HEK293 (cell line): Measurements from ENCODE around the gene TCP11.

ENCODE experiments used
- CTCF ChIA-PET: fragments of 350-600 bp; formaldehyde crosslinking; extraction: SDS; loops from one replicate; lab custom pipeline; 2021; ENCODE audit warnings: antibody characterized with exemption; lab: Yijun Ruan, JAX
- POLR2A ChIA-PET: fragments of 300-600 bp; formaldehyde crosslinking; extraction: SDS; loops from one replicate; lab custom pipeline; 2020; ENCODE audit warnings: antibody characterized with exemption, inconsistent platforms; lab: Yijun Ruan, JAX
- H3K27ac ChIP-seq: fragments of 200-500 bp; sonication (Bioruptor generic); 2 replicates; pipeline ENCODE4 v1.5.1; 2014; ENCODE audit warnings: low read depth, low read length, control low read depth, inconsistent platforms; ENCODE audit errors: extremely low read depth
- H3K36me3 ChIP-seq, 2 experiments: fragments of 200-500 bp in 1 of 2; sonication (Bioruptor generic) in 1 of 2; 1 replicate in 1 of 2; 2 replicates in 1 of 2; pipeline ENCODE4 v1.5.1; 2014 to 2017; ENCODE audit warnings: inconsistent platforms in 2 of 2, low read length in 2 of 2; ENCODE audit not compliant: control insufficient read depth in 2 of 2, insufficient read depth in 1 of 2
- H3K4me1 ChIP-seq: fragments of 200-500 bp; sonication (Bioruptor generic); 2 replicates; pipeline ENCODE4 v1.5.1; 2014; ENCODE audit warnings: mild to moderate bottlenecking, low read length, inconsistent platforms; ENCODE audit not compliant: control insufficient read depth, insufficient read depth
- H3K4me3 ChIP-seq: 2 replicates; pipeline ENCODE4 v1.5.1; 2011; ENCODE audit warnings: low read depth, mild to moderate bottlenecking, control low read depth, low read length, moderate library complexity
- H3K9me3 ChIP-seq: fragments of 200-500 bp; sonication (Bioruptor generic); 2 replicates; pipeline ENCODE4 v1.5.1; 2014; ENCODE audit warnings: low read depth, low read length, inconsistent platforms; ENCODE audit not compliant: control insufficient read depth, insufficient read depth
- EGR2 ChIP-seq: fragments of 450-650 bp; formaldehyde crosslinking; IDR thresholded peaks from 2 replicates; pipeline ENCODE4 v1.5.1; 2016; ENCODE audit warnings: low read depth, missing biosample characterization, missing genetic modification characterization
- IKZF3 ChIP-seq: fragments of 450-650 bp; IDR thresholded peaks from 2 replicates; pipeline ENCODE4 v1.5.0; 2018; ENCODE audit warnings: missing biosample characterization, mild to moderate bottlenecking, missing genetic modification characterization, moderate library complexity
- KLF16 ChIP-seq: fragments of 450-650 bp; formaldehyde crosslinking; IDR thresholded peaks from 2 replicates; pipeline ENCODE4 v1.5.1; 2017; ENCODE audit warnings: missing biosample characterization, missing genetic modification characterization
- KLF7 ChIP-seq: fragments of 450-650 bp; formaldehyde crosslinking; IDR thresholded peaks from 2 replicates; pipeline ENCODE4 v1.5.1; 2016; ENCODE audit warnings: missing biosample characterization, missing genetic modification characterization, borderline replicate concordance
- MEIS1 ChIP-seq: sonication (generic); formaldehyde crosslinking; IDR thresholded peaks from 2 replicates; pipeline ENCODE4 v1.8.1; 2022; ENCODE audit warnings: missing genetic modification reagents, mild to moderate bottlenecking, borderline replicate concordance
- MZF1 ChIP-seq: fragments of 450-650 bp; formaldehyde crosslinking; IDR thresholded peaks from 2 replicates; pipeline ENCODE4 v1.5.1; 2017; ENCODE audit warnings: missing biosample characterization, missing genetic modification characterization, borderline replicate concordance
- PATZ1 ChIP-seq: fragments of 450-650 bp; formaldehyde crosslinking; IDR thresholded peaks from 2 replicates; pipeline ENCODE4 v1.5.1; 2016; ENCODE audit warnings: missing biosample characterization, missing genetic modification characterization
- TCF7L2 ChIP-seq: IDR thresholded peaks from 2 replicates; pipeline ENCODE4 v1.6.1; 2011; ENCODE audit warnings: low read depth, mild to moderate bottlenecking, inconsistent platforms, low read length, moderate library complexity, borderline replicate concordance
- TSHZ1 ChIP-seq: fragments of 450-650 bp; formaldehyde crosslinking; IDR thresholded peaks from 2 replicates; pipeline ENCODE4 v1.5.1; 2016; ENCODE audit warnings: missing biosample characterization, missing genetic modification characterization, borderline replicate concordance
- YY2 ChIP-seq: fragments of 450-650 bp; formaldehyde crosslinking; IDR thresholded peaks from 2 replicates; pipeline ENCODE4 v1.5.1; 2016; ENCODE audit warnings: missing biosample characterization, missing genetic modification characterization
- ZBTB1 ChIP-seq: fragments of 450-650 bp; formaldehyde crosslinking; IDR thresholded peaks from 2 replicates; pipeline ENCODE4 v1.5.1; 2016; ENCODE audit warnings: missing biosample characterization, missing genetic modification characterization
- ZBTB44 ChIP-seq: fragments of 450-650 bp; IDR thresholded peaks from 2 replicates; pipeline ENCODE4 v1.5.1; 2018; ENCODE audit warnings: missing biosample characterization, mild to moderate bottlenecking, missing genetic modification characterization
- ZBTB7A ChIP-seq: fragments of 450-650 bp; formaldehyde crosslinking; IDR thresholded peaks from 2 replicates; pipeline ENCODE4 v1.5.1; 2016; ENCODE audit warnings: low read depth, missing biosample characterization, missing genetic modification characterization
- ZNF140 ChIP-seq: fragments of 450-650 bp; formaldehyde crosslinking; IDR thresholded peaks from 2 replicates; pipeline ENCODE4 v1.5.1; 2016; ENCODE audit warnings: missing biosample characterization, missing genetic modification characterization
- ZNF169 ChIP-seq: fragments of 450-650 bp; formaldehyde crosslinking; IDR thresholded peaks from 2 replicates; pipeline ENCODE4 v1.5.1; 2016; ENCODE audit warnings: missing biosample characterization, missing genetic modification characterization
- ZNF23 ChIP-seq: fragments of 450-650 bp; formaldehyde crosslinking; IDR thresholded peaks from 2 replicates; pipeline ENCODE4 v1.5.1; 2016; ENCODE audit warnings: missing biosample characterization, missing genetic modification characterization, borderline replicate concordance
- ZNF26 ChIP-seq: fragments of 450-650 bp; formaldehyde crosslinking; IDR thresholded peaks from 2 replicates; pipeline ENCODE4 v1.5.1; 2016; ENCODE audit warnings: missing biosample characterization, missing genetic modification characterization
- ZNF521 ChIP-seq: fragments of 450-650 bp; formaldehyde crosslinking; IDR thresholded peaks from 2 replicates; pipeline ENCODE4 v1.5.1; 2017; ENCODE audit warnings: missing biosample characterization, mild to moderate bottlenecking, missing genetic modification characterization
- ZNF529 ChIP-seq: fragments of 450-650 bp; formaldehyde crosslinking; IDR thresholded peaks from 2 replicates; pipeline ENCODE4 v1.5.1; 2017; ENCODE audit warnings: missing genetic modification characterization, missing biosample characterization; ENCODE audit not compliant: insufficient replicate concordance
- ZNF571 ChIP-seq: fragments of 450-650 bp; formaldehyde crosslinking; IDR thresholded peaks from 2 replicates; pipeline ENCODE4 v1.5.0; 2017; ENCODE audit warnings: missing biosample characterization, missing genetic modification characterization
- ZNF585B ChIP-seq: fragments of 450-650 bp; formaldehyde crosslinking; IDR thresholded peaks from 2 replicates; pipeline ENCODE4 v1.5.1; 2016; ENCODE audit warnings: missing biosample characterization, missing genetic modification characterization
- ZNF626 ChIP-seq: fragments of 450-650 bp; sonication (Bioruptor Pico); formaldehyde crosslinking; IDR thresholded peaks from 2 replicates; pipeline ENCODE4 v1.5.1; 2018; ENCODE audit warnings: missing biosample characterization, missing genetic modification characterization, inconsistent platforms
- ZNF704 ChIP-seq: fragments of 450-650 bp; formaldehyde crosslinking; IDR thresholded peaks from 2 replicates; pipeline ENCODE4 v1.5.1; 2016; ENCODE audit warnings: missing biosample characterization, missing genetic modification characterization
- ZNF76 ChIP-seq: fragments of 450-650 bp; formaldehyde crosslinking; IDR thresholded peaks from 2 replicates; pipeline ENCODE4; 2016; ENCODE audit warnings: low read depth, missing biosample characterization, missing genetic modification characterization, borderline replicate concordance
- ZNF776 ChIP-seq: fragments of 450-650 bp; formaldehyde crosslinking; IDR thresholded peaks from 2 replicates; pipeline ENCODE4 v1.5.0; 2017; ENCODE audit warnings: missing biosample characterization, missing genetic modification characterization, borderline replicate concordance
- ZSCAN16 ChIP-seq: fragments of 450-650 bp; formaldehyde crosslinking; IDR thresholded peaks from 2 replicates; pipeline ENCODE4 v1.5.1; 2016; ENCODE audit warnings: missing biosample characterization, missing genetic modification characterization
- ZSCAN23 ChIP-seq: fragments of 450-650 bp; formaldehyde crosslinking; IDR thresholded peaks from 2 replicates; pipeline ENCODE4 v1.5.1; 2016; ENCODE audit warnings: missing biosample characterization, missing genetic modification characterization

The TCP11 gene

GRCh38 chr6:35069262-35069661 is 71.9 kb downstream of the TCP11 start:
- POLR2A ChIA-PET: interaction anchor here (0.6 kb wide), 1 partner anchor 16 kb away, joined by 3 read pairs; no protein-coding TSS in a partner anchor
- CTCF ChIA-PET: interaction anchor here (0.9 to 1.0 kb wide), 2 partner anchors 82 to 128 kb away, joined by 3 read pairs; no protein-coding TSS in a partner anchor
- TF ChIP-seq EGR2 (tag by site-specific recombination) (no peak), ZNF169 (tag by site-specific recombination) (no peak), ZNF585B (tag by site-specific recombination) (no peak), TSHZ1 (no peak), PATZ1 (tag by site-specific recombination) (no peak), ZNF776 (tag by site-specific recombination) (no peak), ZNF76 (tag by site-specific recombination) (no peak), KLF16 (tag by site-specific recombination) (no peak), IKZF3 (tag by site-specific recombination) (no peak), ZNF626 (tag by site-specific recombination) (no peak), MZF1 (tag by site-specific recombination) (no peak), YY2 (no peak), ZBTB1 (tag by site-specific recombination) (no peak), ZNF529 (tag by site-specific recombination) (no peak), TCF7L2 (no peak)
- peaks cover 0 to 31% of the 10 kb centered on the region in 2 experiments; a peak in 2 of 3 replicates for H3K36me3 ChIP-seq
- no peaks in the 10 kb centered on the region for H3K4me1 ChIP-seq
- no peak overlapping the region for H3K27ac ChIP-seq
- H3K4me3 ChIP-seq: no peak overlapping the region
- no peaks in the 10 kb centered on the region for H3K9me3 ChIP-seq

- Histone ChIP-seq H3K9me3 (no peaks in the 10 kb centered on the region), H3K4me3 (no peak overlapping the region), H3K27ac (no peak overlapping the region), H3K4me1 (no peaks in the 10 kb centered on the region), H3K36me3 (peaks cover 0 to 26% of the 10 kb centered on the region in 2 experiments; a peak in 2 of 3 replicates)
- ChIA-PET POLR2A (no interaction called here), CTCF (interaction anchor here (1.0 to 1.2 kb wide), 4 partner anchors 15 to 172 kb away, joined by 3 to 4 read pairs (median 3); no protein-coding TSS in a partner anchor)
- TF ChIP-seq KLF7 (tag by site-specific recombination) (no peak), ZNF26 (no peak), ZNF521 (no peak), ZNF704 (tag by site-specific recombination) (no peak), MEIS1 (no peak), ZBTB44 (no peak), ZNF140 (tag by site-specific recombination) (no peak), ZNF23 (no peak), ZSCAN23 (no peak), ZBTB7A (tag by site-specific recombination) (no peak), ZSCAN16 (tag by site-specific recombination) (no peak), ZNF571 (no peak)
Measured at GRCh38 chr6:35068644-35069043, 72.5 kb downstream of the TCP11 start.
